DMS79 (cell line): ENCODE data around the gene RAB18.
"Not testable (repeated sequence)": the region's sequence is repeated elsewhere in the genome, so short reads cannot be mapped to it uniquely, and the experiment has no call there.

ENCODE experiments used
- DNase-seq: peaks from one replicate; lab custom pipeline; 2025; lab: John Stamatoyannopoulos, UW

RAB18 gene

GRCh38 chr10:27504007-27504807 lies at the start of gene RAB18:
Gene RAB18 (plus strand): TSS chr10:27504304. CDS start chr10:27504370, 66 bp downstream.
- peak; percentile 92 for DNase-seq

GRCh38 chr10:27454837-27455236 lies 49.3 kb upstream of the RAB18 start:
- no peak for DNase-seq

- DNase-seq = no peak
Measured at GRCh38 chr10:27457261-27457945, 46.7 kb upstream of the RAB18 start.

GRCh38 chr10:27457966-27458365 lies 46.1 kb upstream of the RAB18 start:
- DNase-seq = no peak

- no peak for DNase-seq
Measured at GRCh38 chr10:27461312-27461711, 42.8 kb upstream of the RAB18 start.

- DNase-seq = no peak
Measured at GRCh38 chr10:27463961-27464360, 40.1 kb upstream of the RAB18 start.

GRCh38 chr10:27464993-27465392 lies 39.1 kb upstream of the RAB18 start:
- DNase-seq = no peak

- not testable (repeated sequence) for DNase-seq
Measured at GRCh38 chr10:27465596-27465995, 38.5 kb upstream of the RAB18 start.

- no peak for DNase-seq
Measured at GRCh38 chr10:27470885-27471284, 33.2 kb upstream of the RAB18 start.

GRCh38 chr10:27474741-27475140 lies 29.4 kb upstream of the RAB18 start:
- no peak for DNase-seq

GRCh38 chr10:27479016-27479415 lies 25.1 kb upstream of the RAB18 start:
- DNase-seq = no peak

GRCh38 chr10:27481486-27481885 lies 22.6 kb upstream of the RAB18 start:
- DNase-seq = no peak

GRCh38 chr10:27482984-27483956 lies 20.8 kb upstream of the RAB18 start:
- no peak for DNase-seq

- DNase-seq = no peak
Measured at GRCh38 chr10:27485368-27485767, 18.7 kb upstream of the RAB18 start.

- DNase-seq = no peak
Measured at GRCh38 chr10:27485986-27486385, 18.1 kb upstream of the RAB18 start.

- no peak for DNase-seq
Measured at GRCh38 chr10:27490807-27491206, 13.3 kb upstream of the RAB18 start.

- no peak for DNase-seq
Measured at GRCh38 chr10:27494116-27494805, 9.8 kb upstream of the RAB18 start.

- DNase-seq = no peak
Measured at GRCh38 chr10:27496137-27496536, 8.0 kb upstream of the RAB18 start.

GRCh38 chr10:27500096-27500495 lies 4.0 kb upstream of the RAB18 start:
- no peak for DNase-seq

- no peak for DNase-seq
Measured at GRCh38 chr10:27500886-27501285, 3.2 kb upstream of the RAB18 start.

- DNase-seq = no peak
Measured at GRCh38 chr10:27503498-27504006, 552 bp upstream of the RAB18 start.
